HG02938 (cell line): ENCODE measurements around the gene LAMB4.
A peak's percentile ranks its signal among the peaks of the same experiment; 100 is the strongest.

Source experiments
- ATAC-seq: cut with Tn5 transposase; IDR thresholded peaks from one replicate; pipeline ENCODE4 v1.9.1; 2021; ENCODE audit warnings: mild to moderate bottlenecking, moderate library complexity; ENCODE audit not compliant: unreplicated experiment

Gene LAMB4

DNA sequence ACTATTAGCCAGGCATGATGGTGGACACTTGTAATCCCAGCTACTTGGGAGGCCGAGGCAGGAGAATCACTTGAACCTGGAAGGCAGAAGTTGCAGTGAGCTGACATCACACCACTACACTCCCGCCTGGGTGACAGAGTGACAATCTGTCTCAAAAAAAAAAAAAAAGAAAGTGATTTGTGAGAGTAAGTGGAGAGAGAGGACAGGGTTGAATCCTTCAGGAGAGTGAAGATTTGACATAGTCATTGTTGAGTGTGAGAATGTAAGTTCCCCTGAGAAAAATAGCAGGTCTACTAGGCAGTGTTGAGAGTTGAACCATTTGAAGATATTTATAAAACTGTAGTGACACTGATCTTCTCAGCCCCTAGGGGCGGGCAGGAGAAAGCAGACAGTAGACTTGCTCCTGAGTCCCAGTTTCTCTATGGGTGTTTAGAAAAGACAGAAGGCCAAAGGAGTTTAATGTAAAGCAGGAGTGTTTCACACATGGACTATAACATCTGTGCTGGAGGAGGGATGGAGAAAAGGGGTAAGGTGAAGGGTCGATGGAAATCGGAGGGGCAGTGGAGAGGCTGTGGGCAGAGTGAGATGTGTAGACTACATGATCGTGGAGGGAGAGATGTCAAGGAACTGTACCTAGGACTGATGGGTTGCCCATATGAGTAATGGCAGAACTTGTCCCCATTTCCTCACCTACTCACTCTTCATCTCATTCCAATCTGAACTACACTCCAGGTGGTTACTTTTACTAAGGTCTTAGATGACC is 13.7 kb upstream of the LAMB4 start:
- no peak for ATAC-seq

- ATAC-seq: no peak
These were observed 12.6 kb upstream of the LAMB4 start for GRCh38 chr7:108142675-108143259.

GRCh38 chr7:108142180-108142579 is 12.0 kb upstream of the LAMB4 start:
- no peak for ATAC-seq

DNA sequence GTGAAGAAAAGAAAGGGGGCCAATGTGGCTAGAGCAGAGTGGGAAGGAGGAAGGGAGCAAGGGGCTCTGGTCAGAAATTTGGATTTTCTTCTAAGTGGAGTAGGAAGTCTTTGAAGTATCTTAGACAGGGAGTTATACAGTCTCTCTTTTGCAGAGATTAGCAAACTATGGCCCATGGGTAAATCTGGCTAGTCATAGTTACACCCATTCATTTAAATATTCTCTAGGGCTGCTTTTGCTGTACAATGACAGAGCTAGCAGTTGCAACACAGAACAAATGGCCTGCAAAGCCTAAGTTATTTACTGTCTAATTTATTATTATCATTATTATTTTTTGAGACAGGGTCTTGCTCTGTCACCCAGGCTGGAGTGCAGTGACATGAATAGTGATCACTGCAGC is 10.5 kb upstream of the LAMB4 start:
- no peak for ATAC-seq

DNA sequence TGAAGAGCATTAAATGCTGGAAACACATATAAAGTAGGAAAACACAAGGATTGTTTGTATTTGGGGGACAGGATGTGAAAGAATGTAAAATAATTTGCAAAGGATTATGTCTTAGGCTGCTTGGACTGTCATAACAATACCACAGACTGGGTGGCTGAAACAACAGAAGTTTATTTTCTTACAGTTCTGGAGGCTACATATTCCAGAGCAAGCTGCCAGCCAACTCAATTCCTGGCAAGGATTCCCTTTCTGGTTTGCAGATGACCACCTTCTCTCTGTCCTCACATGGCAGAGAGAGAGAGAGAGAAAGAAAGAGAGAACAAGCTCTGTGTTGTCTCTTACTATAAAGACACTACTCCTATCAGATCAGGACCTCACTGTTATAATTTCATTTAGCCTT is 8.8 kb upstream of the LAMB4 start:
- no peak for ATAC-seq

DNA sequence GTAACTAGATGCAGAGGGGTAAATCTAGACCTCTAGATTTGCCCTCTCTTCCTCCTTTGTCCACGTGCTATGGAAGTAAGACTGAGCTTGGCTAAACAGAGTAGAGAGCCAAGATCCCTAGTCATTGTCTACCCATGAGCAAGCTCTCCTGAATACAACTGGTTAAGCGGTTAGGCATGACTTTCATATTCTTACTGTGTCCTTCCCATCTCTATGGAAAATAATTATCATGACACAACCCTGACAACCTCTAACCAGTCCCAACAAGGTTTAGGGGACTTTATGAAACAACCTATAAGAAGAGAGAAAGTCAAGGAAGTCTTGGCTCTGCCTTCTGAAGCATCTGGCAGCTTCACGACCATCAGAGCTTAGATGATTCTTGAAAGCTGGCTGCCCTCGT is 7.8 kb upstream of the LAMB4 start:
- ATAC-seq: no peak

- ATAC-seq: no peak
These were observed 6.9 kb upstream of the LAMB4 start for GRCh38 chr7:108137040-108137439.

DNA sequence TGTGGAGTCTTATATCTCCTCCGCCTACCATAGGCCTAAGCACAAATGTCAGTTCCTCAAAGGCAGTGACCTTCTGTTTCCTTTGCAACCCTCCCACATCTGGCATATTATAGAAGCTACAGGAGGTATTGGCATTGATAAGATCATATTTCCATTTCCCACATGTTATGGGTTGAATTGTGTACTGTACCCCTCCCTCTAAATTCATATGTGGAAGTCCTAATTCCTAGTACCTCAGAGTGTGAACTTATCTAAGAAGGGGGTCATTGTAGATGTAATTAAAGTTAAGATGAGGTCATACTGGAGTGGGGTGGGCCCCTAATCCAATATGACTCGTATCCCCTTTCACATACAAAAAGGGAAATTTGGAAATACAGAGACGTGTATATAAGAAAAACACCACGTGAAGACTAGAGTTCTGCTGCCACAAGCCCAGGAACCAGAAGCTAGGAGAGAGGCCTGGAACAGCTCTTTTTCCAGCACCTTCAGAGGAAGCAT is 6.1 kb upstream of the LAMB4 start:
- peak; percentile 28 for ATAC-seq

GRCh38 chr7:108135446-108136190 is 5.5 kb upstream of the LAMB4 start:
- ATAC-seq: peak; percentile 95

GRCh38 chr7:108134486-108134885 is 4.3 kb upstream of the LAMB4 start:
- ATAC-seq: no peak

DNA sequence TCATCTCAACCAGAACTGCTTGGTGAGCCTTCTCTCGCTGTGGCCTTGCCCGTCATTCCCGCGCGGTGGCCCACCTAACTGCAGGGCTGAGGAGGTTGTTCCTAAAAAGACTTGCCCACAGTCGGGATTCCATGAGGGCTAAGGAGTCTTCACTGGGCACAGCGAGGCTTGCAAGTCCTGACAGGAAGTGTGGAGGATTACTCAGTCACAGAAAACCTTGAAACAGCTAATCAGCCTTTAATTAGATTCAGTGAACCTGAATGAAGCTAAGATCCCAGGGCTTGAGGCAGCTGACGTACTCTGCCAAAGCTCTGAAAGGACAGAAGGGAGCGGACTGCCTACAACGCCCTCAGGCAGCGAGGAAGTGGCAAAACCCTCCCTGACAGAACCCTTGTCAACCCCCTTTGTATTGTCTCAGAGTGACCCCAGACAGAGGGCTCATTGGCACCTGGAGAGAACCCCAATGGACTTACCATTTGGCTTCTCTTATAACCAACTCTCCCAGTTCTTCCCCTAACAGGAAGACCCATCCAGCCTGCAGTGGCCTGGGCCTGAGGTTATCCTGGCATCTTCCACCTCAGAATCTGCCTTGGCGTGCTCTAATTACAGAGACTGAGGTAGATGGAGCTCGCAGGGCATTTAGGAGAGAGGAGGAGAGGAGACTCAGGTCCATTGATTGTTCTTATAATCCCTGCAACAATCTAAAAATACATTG is 2.5 kb upstream of the LAMB4 start:
- ATAC-seq: no peak

- no peak for ATAC-seq
These were observed 869 bp downstream of the LAMB4 start for GRCh38 chr7:108129018-108129965.

DNA sequence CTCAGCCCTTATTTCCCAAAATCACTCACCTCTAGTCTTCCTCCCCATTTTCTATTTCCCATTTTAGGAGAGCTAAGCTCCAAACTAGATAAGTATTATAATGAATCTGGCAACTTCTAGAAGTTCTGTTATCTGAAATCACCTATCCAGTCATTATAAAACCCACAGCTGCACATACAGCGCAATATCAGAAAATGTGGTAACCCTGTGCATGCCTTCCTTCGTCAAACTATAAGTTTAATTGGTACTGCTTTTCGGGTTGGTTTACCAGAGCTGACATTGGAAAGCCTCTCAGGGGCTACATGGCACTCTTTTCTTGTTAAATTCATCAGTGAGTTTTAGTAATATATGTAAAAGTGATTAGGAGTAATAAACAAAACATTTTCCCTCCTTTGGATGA is 1.6 kb downstream of the LAMB4 start:
- no peak for ATAC-seq

DNA sequence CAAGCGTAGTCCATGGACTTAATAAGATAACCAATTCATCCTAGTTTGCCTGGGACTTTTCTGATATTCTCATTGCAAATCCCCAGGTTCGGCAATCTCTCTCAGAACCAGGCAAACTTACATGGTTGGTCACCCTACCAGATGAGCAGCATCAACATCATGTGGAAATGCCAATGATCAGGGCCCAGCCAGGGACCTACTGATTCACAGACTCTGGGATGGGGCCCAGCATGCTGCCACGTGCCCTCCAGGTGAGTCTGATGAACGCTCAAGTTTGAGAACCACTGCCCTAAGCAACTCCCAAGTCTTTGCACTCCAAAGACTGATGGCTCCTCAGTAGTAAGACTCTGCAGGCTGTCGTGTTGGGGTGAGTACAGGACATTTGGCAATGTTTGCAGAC is 2.7 kb downstream of the LAMB4 start:
- no peak for ATAC-seq

DNA sequence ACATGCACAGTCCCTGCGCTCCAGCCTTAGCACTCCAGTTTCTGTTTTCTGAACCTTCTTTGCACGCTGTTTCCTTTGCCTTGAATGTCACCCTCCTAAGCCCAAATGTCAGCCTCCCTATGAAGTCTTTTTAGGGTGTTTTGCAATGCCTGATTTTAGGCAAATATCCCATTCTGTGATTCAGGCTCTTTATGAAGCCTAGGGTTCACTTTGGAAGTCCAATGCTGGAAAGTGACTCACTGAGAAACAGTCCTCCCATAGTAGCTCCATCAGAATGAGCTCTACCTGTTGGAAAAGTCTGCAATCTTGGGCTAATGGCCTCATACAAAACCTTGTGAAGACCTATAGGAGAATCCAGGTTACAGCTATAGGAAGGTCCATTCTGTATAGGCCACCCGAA is 5.3 kb downstream of the LAMB4 start:
- no peak for ATAC-seq

DNA sequence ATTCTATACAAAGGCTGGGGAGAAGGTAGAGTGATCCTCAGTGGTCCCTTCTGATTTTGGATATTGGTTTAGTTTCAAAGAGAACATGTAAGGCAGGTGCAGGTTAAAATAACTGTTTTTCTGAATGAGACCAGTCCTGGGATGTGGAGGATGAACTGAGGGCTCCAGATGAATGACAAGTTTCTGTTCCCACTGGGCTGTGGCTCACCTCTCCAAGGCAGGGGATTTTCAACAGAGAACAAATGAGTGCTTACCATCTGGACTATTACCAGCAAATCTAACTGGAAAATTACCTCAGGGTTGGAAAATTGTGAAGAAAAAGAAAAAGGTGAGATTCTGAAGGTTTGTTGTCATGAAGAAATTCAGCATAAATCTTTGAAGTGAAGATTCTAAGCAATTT is 8.0 kb downstream of the LAMB4 start:
- ATAC-seq: no peak

- no peak for ATAC-seq
These were observed 9.2 kb downstream of the LAMB4 start for GRCh38 chr7:108120933-108121332.

GRCh38 chr7:108120196-108120595 is 10.0 kb downstream of the LAMB4 start:
- ATAC-seq: no peak

- no peak for ATAC-seq
These were observed 11.2 kb downstream of the LAMB4 start for GRCh38 chr7:108118959-108119358.
